ENCODE measurements around the gene SRGAP2C.
"Not testable (repeated sequence)": the region's sequence is repeated elsewhere in the genome, so short reads cannot be mapped to it uniquely, and the experiment has no call there.

SRGAP2C gene

DNA sequence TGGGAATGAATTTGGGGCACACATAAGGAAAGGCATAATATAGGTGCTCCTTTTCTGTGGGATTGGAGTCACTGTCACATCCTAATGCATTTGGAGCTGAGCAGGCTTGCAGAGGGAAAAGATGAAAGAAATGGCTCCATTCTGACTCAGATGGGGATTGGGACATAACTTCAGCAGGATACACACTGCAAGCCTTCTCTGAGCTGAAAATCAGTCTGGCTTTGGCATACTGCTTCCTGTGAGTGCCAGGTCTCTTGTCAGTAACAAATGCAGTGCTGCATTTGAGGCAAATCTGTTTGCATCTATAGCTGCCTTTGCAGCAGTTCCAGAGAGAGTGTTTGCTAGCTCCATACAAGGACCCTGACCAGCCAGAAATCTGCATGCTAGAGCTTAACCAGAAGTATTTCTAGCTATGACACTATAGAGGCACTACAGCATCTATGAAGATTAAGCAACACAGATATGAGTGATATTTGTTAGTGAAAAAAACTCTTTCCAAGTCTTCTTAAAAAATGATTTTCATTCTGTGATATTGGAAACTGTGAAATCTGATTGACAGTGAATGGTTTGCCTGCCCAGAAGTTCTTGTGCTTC, 98.9 kb downstream of the SRGAP2C start:
- not testable (repeated sequence) for DNase-seq

DNA sequence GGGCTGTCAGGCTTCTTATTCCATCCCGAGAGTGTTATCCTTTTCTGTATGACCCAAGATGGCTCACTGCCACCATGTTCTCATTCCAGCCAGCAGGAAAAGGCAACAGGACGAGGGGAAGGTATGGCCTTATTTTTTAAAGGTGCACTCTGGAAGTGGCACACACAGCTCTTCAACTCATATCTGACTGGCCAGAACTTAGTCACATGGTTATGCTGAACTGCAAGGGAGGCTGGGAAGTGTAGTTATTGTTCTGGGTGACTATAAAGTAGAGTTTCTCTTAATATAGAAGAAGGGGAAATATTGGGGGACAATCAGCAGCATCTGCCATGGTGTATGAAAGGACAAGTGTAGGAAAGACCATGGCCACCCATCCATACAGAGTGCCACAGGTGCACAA, 107.8 kb downstream of the SRGAP2C start:
- DNase-seq, result not testable (repeated sequence)

DNA sequence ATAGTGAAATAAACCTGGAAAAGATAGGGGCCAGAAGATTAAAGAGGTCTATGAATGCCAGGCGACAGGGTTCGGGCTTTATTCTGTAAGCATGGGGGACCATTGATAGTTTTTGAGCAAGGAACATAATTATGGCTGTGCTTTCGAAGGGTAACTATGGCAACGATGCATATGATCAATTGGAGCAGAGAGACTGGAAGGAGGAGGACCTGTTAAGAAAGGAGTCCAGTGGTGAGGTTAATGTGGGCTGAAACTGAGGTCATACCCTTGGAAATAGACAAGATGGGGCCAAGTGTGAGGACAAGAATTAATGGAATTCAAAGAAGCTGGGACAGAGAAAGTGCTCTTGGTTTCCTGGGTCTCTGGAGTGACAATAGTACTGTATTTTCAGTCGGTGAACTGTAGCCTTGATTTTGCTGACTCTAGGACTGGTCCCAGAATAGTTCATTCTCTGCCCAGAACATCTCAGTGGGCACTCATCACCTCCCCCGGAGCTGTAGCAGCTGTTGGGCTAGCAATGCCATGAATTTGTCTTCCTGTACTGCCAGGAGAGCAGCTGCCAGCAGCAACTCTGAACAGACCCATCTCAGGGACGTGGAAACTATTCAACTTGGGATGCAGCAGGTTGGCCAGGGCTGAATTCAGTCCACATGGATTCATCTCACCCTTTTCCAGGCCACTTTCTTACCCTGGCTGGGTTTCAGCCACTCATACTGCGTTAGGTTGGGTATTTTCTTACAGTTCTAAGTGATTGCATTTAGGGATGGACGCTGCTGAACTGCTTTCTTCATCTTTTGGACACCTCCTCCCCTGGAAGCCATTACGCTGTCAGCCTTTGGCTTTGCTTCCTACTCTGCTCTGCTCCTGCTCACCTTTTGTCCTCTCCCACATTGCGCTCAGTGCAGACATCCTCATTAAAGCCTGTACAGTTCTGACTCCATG, 108.8 kb downstream of the SRGAP2C start:
- DNase-seq, result not testable (repeated sequence)

DNA sequence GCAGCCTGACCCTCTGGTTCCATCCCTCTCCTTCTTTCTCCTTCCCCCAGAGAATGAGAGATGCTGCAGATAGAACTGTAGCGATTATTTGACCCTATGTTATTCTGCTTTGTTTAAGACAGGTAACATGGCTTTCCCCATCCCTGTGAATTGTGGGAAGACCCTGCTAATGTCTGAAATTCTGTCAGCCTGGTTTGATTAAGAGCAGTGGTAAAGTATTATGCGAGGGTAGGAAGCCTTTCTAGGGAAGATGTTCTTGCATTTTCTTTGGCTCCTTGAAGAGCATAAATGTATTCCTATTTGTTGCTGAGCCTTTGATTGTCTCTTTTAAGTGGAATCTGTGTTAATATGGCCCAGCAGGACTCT, 109.4 kb downstream of the SRGAP2C start:
- DNase-seq, result not testable (repeated sequence)

DNA sequence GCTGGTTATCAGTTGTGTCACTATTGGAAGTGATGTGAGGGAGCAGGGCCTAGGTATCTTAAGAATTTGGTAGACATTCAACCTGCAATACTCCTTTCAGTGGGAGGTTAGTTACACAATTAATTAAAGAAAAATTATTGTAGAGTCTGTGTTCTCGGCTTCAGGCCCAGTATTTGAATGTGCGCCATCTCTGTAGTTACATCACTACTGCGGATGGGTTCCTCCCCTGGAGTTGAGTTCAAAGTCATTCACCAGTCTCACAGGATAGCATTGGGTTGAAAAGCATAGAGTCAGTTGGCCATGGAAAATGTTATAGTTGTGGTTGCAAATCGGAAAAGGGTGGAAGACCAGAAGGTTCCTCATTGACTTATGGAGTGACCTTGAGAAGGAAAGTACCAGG, 111.8 kb downstream of the SRGAP2C start:
- DNase-seq, result not testable (repeated sequence)

DNA sequence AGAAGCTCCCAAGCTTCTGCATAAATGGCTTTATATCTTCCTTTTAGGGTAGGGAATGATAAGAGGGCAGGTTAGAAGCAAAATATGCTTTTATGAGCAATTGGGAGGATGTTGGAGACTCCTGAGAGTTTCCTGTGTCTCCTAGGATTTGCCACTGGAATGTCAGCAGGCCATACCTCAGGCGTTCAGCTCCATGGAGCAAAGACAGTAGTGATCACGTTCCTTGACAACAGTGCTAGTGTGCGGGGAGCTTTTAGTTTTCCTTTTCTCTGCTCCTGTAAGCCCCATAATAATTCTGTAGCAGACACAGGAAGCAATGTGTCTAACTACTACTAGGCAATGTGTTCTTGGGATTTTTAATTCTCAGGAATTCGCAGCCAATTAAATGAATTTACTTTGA, 113.8 kb downstream of the SRGAP2C start:
- DNase-seq, result not testable (repeated sequence)

DNA sequence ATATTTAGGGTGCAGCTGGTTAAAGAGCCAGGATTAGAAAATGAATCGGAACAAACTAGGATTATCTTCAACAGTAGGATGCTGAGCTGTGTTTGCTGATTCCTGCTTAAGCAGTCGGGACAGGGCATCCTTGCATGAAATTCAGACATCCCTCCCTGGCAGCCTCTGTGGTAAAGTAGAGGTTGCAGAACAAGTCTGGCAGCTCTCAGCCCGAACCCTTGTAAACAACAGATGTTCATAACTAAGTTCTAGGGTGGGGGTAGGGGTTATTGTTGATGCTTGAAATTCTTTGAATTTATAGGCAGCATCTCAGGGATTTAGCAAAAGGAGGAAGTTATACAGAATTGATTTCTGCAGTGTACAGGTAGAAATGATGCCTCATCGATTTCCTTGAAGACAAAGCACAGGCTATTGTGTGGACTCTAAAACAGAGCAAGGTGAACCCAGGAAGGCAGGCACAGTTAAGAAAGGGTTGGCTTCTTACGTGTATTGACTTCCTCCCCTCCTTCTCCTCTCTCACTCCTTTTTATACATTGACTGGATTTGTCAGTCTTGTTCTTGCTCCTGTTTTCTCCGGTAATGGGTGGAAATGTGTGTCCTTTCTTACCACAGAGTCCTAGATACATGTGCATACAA, 114.9 kb downstream of the SRGAP2C start:
- DNase-seq, result not testable (repeated sequence)

DNA sequence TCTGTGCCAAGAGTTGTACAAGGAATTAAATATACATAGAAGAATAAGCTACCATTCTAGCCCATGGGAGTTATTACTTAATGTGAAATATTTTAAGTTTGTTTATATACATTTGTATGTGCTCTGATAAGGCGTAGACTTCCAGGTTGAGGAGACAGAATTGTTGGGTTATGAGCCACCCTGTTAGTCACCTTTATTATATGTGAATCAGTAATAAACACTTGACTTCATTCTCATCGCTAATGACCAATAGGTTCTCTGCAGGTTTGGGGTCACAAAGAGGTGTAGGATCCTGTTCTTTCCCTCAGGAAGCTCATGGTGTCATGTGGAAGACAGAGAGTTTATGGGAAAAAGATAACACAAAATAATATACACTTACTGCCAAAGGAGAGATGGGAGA, 117.1 kb downstream of the SRGAP2C start:
- not testable (repeated sequence) for DNase-seq

DNA sequence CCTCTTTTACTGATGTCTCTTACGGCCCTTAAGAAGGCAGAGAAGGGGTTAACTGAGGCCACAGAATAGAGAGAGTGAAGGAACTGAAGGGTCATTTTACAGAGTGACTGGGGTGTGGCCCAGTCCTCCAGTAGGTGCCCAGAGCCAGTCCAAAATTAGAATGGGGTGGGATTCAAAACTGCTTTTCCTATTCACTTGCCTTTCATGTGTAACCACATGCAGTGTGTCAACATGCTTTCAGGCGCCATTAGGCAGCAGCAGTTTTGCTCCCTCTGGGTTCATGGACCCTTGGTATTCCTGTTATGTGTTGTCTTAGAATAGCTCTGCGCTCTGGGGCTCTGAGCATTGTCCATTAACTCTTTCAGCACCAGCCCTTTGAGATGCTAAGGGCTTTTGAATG, 123.0 kb downstream of the SRGAP2C start:
- not testable (repeated sequence) for DNase-seq

DNA sequence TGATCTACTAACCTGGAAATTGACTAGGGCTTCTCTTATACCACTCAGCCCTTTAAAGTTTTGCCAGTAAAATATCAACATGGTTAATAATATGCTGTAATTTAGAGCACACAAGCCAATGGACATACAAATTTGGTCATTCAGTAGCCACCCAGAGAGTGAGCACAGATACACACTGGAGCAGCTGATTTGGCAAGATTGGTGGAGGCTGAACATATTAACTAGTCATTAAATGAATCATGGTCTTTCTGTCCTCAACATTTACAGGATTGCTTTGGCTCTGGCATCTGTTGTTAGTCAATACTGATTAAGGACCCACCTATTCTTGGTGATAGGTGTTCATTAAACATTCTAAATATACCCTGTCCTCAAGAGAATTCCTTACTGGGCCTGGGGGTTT, 130.7 kb downstream of the SRGAP2C start:
- DNase-seq, result not testable (repeated sequence)

DNA sequence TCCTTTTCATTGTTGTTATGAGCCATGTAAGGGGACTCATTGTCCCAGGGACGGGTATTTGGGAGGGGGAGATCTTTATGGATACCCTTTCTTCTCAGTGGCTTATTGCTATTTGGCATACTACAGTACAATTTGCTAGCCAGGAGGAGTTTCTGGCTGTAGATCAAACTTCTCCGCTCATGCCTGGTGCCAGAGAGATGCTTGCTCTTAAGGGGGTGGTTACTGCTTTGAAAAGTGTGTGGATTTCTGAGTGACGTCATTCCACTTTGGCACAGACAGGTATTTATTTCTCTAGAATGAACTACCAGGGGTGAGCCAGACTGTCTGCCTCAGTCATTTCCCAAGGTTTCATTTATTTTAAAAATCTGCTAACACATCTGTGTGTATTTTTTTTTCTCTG, 131.3 kb downstream of the SRGAP2C start:
- not testable (repeated sequence) for DNase-seq

DNA sequence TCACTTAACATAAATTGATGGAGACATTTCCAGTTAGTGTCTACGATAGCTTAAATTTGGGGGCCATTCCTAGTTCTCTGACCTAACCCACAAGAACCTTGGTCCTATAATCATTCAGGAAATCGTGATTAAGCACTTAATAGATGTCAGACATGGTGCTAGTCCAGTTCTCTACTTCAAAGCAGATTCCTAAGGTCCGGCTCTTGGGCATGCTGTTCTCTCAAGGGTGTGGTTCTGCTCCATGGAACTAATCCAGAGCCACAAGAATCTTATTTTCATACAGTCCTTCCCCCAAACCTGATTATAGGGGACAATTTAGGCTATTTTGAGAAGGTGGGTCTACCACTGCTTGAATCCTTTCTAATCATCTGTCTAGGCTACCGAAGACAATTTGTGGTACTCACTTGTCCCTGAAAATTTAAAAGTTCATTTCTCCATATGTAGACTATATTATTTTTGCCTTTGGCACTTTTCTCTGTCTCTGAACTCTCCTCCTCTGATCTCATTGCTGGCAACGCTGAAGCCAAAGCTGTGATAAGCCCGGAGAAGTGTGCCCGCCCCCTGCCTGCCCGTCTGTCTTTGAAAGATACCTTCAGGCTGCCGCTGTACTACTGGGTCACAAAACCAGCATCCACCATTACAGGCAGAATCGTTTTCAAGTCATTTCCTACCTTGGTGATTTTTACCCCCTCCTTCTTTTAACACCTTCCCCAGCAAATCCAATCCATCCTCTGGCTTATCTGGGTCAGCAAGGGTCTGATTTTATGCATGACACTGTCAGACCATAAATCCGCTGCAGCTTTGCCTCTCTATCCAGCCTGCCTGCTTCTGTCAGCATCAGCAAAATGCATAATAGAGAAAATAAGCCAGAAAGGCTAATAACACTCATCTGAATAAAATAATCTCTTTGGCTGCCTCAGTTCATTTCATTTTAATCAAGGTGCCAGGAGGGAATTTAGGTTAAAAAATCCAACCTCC, 133.0 kb downstream of the SRGAP2C start:
- DNase-seq, result not testable (repeated sequence)

DNA sequence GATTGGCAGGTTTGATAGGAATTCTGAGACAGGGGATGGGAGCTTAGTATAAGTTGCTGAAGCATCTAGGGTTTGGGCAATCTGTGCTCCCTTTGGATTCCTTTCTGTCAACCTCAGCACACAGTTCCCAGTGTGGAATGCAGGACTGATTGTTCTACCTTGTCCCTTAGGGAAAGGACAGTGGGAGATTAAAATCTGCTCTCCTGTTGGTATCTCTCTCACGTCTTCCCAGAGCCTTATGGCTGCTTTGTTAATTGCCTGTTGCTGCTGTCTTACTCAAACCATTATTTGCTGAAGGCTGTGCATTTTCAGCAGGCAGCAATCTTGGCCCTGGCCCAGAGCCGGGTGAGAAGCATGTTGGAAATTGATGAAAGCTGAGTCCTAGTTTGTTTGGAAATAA, 133.9 kb downstream of the SRGAP2C start:
- not testable (repeated sequence) for DNase-seq

DNA sequence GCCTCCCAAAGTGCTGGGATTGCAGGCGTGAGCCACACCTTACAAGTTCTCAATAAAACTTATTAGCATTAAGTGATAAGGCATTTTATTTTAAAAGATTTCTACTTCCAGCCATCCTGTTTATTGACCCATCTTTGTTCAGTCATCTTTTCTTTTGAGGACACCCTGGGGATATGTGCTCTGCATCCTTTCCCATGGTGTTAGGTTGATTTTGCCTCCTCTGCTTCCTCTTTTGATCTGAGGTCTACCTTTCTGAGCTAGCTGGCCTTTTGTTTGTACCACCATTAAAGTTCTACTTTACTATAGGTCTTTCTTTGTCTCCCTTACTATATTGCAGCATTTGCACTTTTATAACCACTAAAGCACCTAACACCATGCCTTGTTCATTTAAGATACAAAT, 136.9 kb downstream of the SRGAP2C start:
- not testable (repeated sequence) for DNase-seq

DNA sequence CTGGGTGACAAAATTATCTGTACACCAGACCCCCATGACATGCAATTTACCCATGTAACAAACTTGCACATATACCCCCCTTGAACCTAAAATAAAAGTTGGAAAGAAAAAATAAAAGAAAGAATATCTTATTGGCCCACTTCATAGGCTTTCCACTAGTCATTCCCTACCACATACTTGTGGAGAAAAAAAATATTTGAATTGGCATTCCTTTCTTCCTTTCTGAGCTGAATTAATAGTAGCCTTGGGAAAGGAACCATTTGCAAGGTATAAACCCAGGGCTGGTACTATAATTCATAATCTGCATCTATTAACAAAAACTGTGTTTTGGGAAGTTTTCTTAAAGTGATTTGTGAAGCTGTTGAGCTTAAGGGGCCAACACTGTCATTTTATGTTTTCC, 140.0 kb downstream of the SRGAP2C start:
- not testable (repeated sequence) for DNase-seq

DNA sequence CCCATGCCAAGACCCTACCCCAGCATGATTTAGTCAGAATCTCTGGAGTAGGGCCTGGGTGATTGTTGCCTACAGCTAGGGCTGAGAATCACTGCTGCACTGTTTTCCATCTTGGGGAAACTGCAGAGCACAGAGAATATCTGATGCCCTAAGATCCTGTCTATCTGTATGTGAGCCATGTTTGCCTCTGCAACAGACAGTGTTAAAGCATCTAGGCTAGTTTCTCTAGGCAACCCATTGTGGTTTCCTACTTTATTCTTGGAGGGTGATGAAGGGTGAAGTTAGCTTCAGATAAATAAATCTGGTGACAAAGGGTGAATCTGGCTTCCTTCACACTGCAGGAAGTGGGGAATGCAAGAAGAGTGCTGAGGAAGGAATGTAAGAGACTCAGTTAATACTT, 147.4 kb downstream of the SRGAP2C start:
- DNase-seq, result not testable (repeated sequence)

DNA sequence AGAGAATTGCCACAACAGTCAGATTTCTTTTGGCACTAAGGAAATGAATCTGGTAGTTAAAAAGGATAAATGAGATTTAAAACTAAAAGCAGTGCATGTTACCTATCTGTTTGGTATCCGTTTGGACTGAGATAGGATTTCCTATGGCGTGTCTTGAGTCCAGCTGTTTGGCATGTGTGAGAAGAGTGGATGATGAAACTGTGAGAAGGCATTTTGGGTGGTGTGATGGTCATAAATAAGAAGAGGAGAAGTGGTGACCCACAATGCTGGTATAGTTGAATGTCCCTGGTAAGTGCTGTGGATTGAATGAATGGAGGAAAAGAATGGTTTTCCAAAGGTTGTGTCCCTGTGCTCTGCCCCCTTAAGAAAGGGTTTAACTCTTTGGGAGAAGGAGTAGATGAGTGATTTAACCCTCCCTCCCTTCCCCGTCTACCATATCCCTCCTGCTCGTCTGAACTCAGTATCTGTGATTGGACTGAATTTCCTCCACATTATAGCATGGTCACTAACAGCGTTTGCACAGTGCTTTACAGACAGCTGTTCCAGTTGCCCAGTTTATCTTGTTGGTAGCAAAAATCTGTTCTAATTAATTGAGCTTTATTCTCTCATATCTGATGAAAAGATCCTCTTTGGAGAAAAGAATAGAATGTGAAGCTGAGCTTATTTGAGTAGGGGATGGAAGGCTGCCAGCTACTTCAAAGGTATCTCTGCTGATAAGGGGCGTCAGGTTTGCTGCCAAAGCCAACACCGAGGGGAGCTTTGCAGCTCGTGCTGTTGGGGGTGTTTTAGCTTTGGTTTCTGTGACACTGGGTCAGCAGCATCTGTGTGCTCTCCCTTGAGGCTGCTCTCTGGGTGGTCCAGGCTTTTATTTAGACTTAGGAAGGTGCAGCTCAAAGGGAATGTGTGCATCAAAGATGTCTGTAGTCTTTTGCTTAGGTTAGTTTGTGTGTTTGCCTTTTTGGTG, 148.1 kb downstream of the SRGAP2C start:
- not testable (repeated sequence) for DNase-seq

DNA sequence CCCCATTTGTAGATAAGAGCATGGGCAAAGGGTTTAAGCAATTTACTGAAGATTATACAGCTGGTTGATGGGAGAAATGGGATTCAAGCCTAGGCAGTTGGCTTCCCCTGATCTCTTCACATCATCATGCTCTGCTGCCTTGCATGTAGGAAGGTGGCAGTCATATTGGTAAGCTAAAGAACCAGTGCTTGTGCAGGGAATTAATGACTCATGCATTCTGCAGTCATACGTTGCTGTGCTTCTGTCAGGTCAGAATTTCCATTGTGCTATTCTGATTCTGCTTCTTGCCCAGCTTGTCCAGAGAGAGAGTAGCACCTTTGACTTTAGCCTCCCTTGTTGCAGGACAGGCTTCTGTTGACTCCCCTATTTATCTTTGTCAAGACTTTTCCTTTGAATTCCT, 153.2 kb downstream of the SRGAP2C start:
- not testable (repeated sequence) for DNase-seq

DNA sequence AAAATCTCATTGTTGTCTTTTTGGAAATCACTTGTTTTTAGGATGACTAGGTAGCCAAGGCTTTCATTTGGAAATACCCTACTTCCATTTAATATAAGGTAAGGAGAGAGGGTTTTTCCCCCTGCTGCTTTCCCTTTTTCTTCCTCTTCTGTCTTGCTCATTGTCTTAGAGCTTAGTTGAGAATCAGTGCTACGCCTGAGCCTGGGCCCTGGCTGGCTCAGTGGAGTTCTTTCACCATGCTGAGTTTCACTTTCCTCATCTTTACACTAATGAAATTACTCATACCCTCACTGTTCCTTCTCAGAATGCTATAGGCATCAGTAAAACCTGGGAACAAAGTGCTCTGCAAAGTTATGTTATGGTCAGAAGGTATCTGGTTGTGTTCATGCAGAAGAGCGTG, 154.8 kb downstream of the SRGAP2C start:
- not testable (repeated sequence) for DNase-seq

DNA sequence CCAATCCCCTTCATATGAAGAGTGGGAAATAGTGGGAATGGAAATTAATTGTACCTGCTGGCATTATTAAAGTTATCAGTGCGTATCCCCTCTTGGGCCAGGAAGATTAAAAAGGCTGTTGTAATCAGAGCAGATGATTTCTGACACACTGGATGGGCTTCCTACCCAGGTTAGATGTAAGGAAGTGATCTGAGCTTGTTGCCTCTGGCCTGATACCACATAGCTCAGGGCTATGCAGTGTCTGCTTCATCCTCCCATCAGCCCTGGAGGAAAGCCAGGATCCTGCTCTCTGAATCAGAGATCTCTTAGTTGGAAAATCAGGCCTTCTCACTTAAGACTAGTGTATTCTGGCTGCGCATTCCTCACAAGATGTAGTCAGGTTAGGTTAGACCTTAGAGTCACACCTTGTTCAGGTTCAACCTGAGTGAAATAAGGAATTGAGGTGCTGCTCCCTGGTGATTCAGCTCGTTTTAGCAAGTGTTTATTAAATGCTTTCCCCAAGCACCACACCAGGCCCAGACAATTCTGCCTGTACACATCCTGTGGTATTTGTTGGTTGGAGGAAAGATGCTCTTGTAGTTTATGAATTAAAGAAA, 158.6 kb downstream of the SRGAP2C start:
- not testable (repeated sequence) for DNase-seq

DNA sequence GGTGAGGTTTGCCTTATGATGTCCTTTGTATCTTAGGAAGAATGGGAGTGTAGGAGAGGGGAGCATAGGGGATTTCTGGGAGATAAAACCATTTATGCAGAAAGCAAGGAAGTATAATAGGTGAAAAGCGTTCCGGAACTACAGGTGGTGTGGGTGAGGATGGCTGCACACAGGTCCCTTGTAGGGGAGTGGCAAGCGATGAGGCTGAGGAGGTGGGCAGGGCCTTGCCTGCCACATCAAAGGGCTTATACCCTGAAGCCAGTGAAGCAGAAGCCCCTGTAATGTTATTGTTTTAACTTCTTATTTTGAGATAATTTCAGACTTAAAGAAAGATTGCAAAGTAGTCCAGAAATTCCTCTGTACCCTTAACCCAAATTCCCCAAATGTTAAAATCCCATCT, 159.6 kb downstream of the SRGAP2C start:
- not testable (repeated sequence) for DNase-seq
